Measurements from ENCODE around the gene DEPDC4. TPM values are rescaled to one million over a fixed set of nuclear protein-coding genes. Genes with fewer than 3 reads are reported as not detected.
"Not testable (repeated sequence)": the region's sequence is repeated elsewhere in the genome, so short reads cannot be mapped to it uniquely, and the experiment has no call there.

Gene DEPDC4
- polyA plus RNA-seq (2011; rRNA removed) (3.4 and 6.3 TPM in 2 replicates), polyA plus RNA-seq (2017; fragmentation: RNase III; extraction: RNeasy Plus Mini Kit Qiagen cat#74134 plus additional on column Dnase treatment) (2.1 to 2.8 TPM (median 2.3 TPM) in 3 replicates), polyA minus RNA-seq (2011; rRNA and poly(A)+ RNA removed) (1.2 and 1.6 TPM in 2 replicates)
- 0.74 and 1.0 TPM in 2 replicates for polyA plus RNA-seq (2012; cell fraction: cytosol; rRNA removed)
- 0.23 and 0.36 TPM in 2 replicates for polyA plus RNA-seq (2012; cell fraction: nucleus; rRNA removed)

- Histone ChIP-seq H3K4me1 (peaks cover 17% of the 10 kb centered on the region; the same call in 2 of the 3 replicates), H3K9me3 (no peaks in the 10 kb centered on the region), H3K4me2 (peak within 1 kb of the TSS; percentile 91), H3K27ac (peak within 1 kb of the TSS; percentile 85 to 97), H3K4me3 (peak within 1 kb of the TSS; percentile 86)
- ChIA-PET POLR2A (interaction anchor here (0.9 to 1.1 kb wide), 4 partner anchors 9 to 66 kb away, joined by 3 to 9 read pairs (median 4); partner anchors contain the start of gene ACTR6), CTCF (interaction anchor here (0.8 to 1.7 kb wide), 4 partner anchors 18 to 289 kb away, joined by 3 to 5 read pairs (median 4); no protein-coding TSS in a partner anchor)
- DNase-seq (ENCODE audit: low read depth in 1 of 2, low spot score in 1 of 2), result peak; percentile 84 to 98
- no peak for TF ChIP-seq HDAC2 (IDR thresholded peaks at IDR 0.05)
- TF ChIP-seq CTCF (IDR thresholded peaks at IDR 0.05), result no peak
- TF ChIP-seq CHD4 (IDR thresholded peaks at IDR 0.05; ENCODE audit: borderline replicate concordance), result no peak
- TF ChIP-seq GATA3 (IDR thresholded peaks at IDR 0.05; ENCODE audit: borderline replicate concordance), result no peak
- TF ChIP-seq PHF8 (IDR thresholded peaks at IDR 0.05; ENCODE audit: borderline replicate concordance, low read depth), result peak; percentile 91; the same call in 1 of the 2 replicates
- no peak for TF ChIP-seq FOSL2 (IDR thresholded peaks at IDR 0.05)
- TF ChIP-seq FOSL2 (CRISPR knock-in tag; IDR thresholded peaks at IDR 0.05), result peak; percentile 56; the same call in 1 of the 2 replicates
- TF ChIP-seq ELK1 (IDR thresholded peaks at IDR 0.05; ENCODE audit: low read depth, low read length), result no peak
- peak; percentile 46 for TF ChIP-seq POLR2A (IDR thresholded peaks at IDR 0.05; ENCODE audit: low read length)
- no peak; the same call in 2 of the 3 replicates for TF ChIP-seq BCL3 (IDR thresholded peaks at IDR 0.05)
- peak; percentile 39 to 42; a peak in 1 of 5 replicates for TF ChIP-seq JUN (IDR thresholded peaks at IDR 0.05)
- TF ChIP-seq EHMT2 (IDR thresholded peaks at IDR 0.05; ENCODE audit: low read depth), result no peak
- peak; percentile 22 for TF ChIP-seq CHD2 (IDR thresholded peaks at IDR 0.05; ENCODE audit: low read length, partially characterized antibody)
- TF ChIP-seq NFE2L2 (conservative IDR thresholded peaks at IDR 0.05; ENCODE audit: low read length), result no peak
- no peak for TF ChIP-seq KDM1A (IDR thresholded peaks at IDR 0.05; ENCODE audit: low read depth)
- TF ChIP-seq USF2 (IDR thresholded peaks at IDR 0.05), result peak; percentile 54
- no peak for TF ChIP-seq HOXA7 (CRISPR knock-in tag; IDR thresholded peaks at IDR 0.05)
- FAIRE-seq, result no peak
- WGBS (ENCODE audit: missing lambda C conversion rate), result under 1% methylated on average over 48 of the region's 62 CpGs
- peak; percentile 88 to 91 for ATAC-seq
These were observed at the start of gene DEPDC4, which contains the start of gene SCYL2 for GRCh38 chr12:100266835-100267602. Gene DEPDC4, minus strand, starts transcription at chr12:100267079. Its CDS starts 3 bp downstream, at chr12:100267076. Gene SCYL2, plus strand, starts transcription at chr12:100267177. Its CDS starts 15,794 bp downstream, at chr12:100282971.

GRCh38 chr12:100311317-100311716 is 44.4 kb upstream of the DEPDC4 start:
- ChIA-PET CTCF (no interaction called here), POLR2A (no interaction called here)
- no peak for ATAC-seq
- H3K27ac ChIP-seq, result no peak overlapping the region
- 96% methylated on average over 1 of the region's 1 CpG for WGBS (ENCODE audit: missing lambda C conversion rate)
- H3K4me1 ChIP-seq, result no peaks in the 10 kb centered on the region
- no peak for FAIRE-seq
- no peak overlapping the region for H3K4me3 ChIP-seq
- no peak for DNase-seq (ENCODE audit: low read depth in 1 of 2, low spot score in 1 of 2)
- peaks cover 8% of the 10 kb centered on the region; the same call in 2 of the 3 replicates for H3K9me3 ChIP-seq
- no peak for TF ChIP-seq HES2 (IDR thresholded peaks at IDR 0.05)
- no peak for TF ChIP-seq SMC3 (IDR thresholded peaks at IDR 0.05)
- no peak for TF ChIP-seq CHD2 (IDR thresholded peaks at IDR 0.05; ENCODE audit: low read length, partially characterized antibody)
- TF ChIP-seq REST (IDR thresholded peaks at IDR 0.05), result no peak
- TF ChIP-seq MAX (IDR thresholded peaks at IDR 0.05), result no peak
- H3K4me2 ChIP-seq, result no peak overlapping the region

- WGBS (ENCODE audit: missing lambda C conversion rate), result 89% methylated on average over 5 of the region's 5 CpGs
These were observed 41.3 kb upstream of the DEPDC4 start for GRCh38 chr12:100308138-100308537.

More at GRCh38 chr12:100308138-100308537, 41.3 kb upstream of the DEPDC4 start:
- peaks cover 27% of the 10 kb centered on the region for H3K9me3 ChIP-seq
- CTCF ChIA-PET, result interaction anchor here (0.6 to 1.4 kb wide), 2 partner anchors 40 to 247 kb away, joined by 3 to 5 read pairs; no protein-coding TSS in a partner anchor
- H3K4me1 ChIP-seq; ATAC-seq; FAIRE-seq; DNase-seq (ENCODE audit: low read depth in 1 of 2, low spot score in 1 of 2); H3K4me3 ChIP-seq; H3K27ac ChIP-seq; POLR2A ChIA-PET; H3K4me2 ChIP-seq: not testable (repeated sequence)
